Subcutaneous abdominal adipose tissue (tissue), 5 donors: ENCODE results near the gene OR2L5.

ENCODE experiments used
- H3K27ac ChIP-seq: one replicate; pipeline ENCODE4 v1.7.0; 2013; ENCODE audit warnings: low read depth, mild to moderate bottlenecking, inconsistent platforms, low read length, moderate library complexity
- H3K27me3 ChIP-seq, 5 donors: one replicate each; pipeline ENCODE4 v1.7.0; 2013; ENCODE audit warnings: low read length in 5 of 5, inconsistent platforms in 1 of 5; ENCODE audit not compliant: control insufficient read depth in 5 of 5, insufficient read depth in 4 of 5
- H3K36me3 ChIP-seq, 5 donors: one replicate each; pipeline ENCODE4 v1.7.0; 2013; ENCODE audit warnings: low read length in 5 of 5; ENCODE audit not compliant: control insufficient read depth in 5 of 5, insufficient read depth in 5 of 5
- H3K4me1 ChIP-seq, 5 donors: one replicate each; pipeline ENCODE4 v1.7.0; 2013; ENCODE audit warnings: low read length in 5 of 5, mild to moderate bottlenecking in 3 of 5, moderate library complexity in 1 of 5; ENCODE audit not compliant: control insufficient read depth in 5 of 5, insufficient read depth in 5 of 5
- H3K4me3 ChIP-seq, 5 donors: one replicate each; pipeline ENCODE4 v1.7.0; 2013; ENCODE audit warnings: low read length in 5 of 5, low read depth in 1 of 5
- H3K9ac ChIP-seq, 5 donors: one replicate each; pipeline ENCODE4 v1.7.0; 2013; ENCODE audit warnings: low read length in 5 of 5, mild to moderate bottlenecking in 4 of 5, moderate library complexity in 3 of 5
- H3K9me3 ChIP-seq, 5 donors: one replicate each; pipeline ENCODE4 v1.7.0; 2013; ENCODE audit warnings: low read length in 5 of 5; ENCODE audit not compliant: control insufficient read depth in 5 of 5
- donor health status: healthy.
- donor health status: healthy.
- donor health status: healthy.
- donor health status: healthy.
- donor health status: healthy.

Gene OR2L5

DNA sequence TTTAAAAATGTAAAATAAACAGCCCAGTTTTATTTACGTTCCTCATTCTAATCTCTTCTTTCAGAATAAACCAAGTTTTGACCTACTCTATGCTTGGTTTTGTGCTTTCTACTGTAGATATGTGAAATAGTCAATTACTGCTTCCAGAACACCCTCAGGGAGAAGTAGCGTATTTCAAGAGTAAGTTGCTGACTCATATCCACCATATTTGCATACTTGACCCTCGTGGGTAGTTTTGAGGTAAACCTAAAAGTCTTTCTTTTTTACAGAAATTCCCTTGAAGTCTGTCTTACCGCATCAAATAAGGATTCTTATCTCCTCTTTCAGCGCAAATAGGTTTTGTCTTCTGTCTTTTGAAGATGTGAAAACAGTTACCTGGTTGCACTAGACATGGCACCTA lies 31.7 kb downstream of the OR2L5 start:
- no peaks in the 10 kb centered on the region for H3K27me3 ChIP-seq
- no peak overlapping the region for H3K4me3 ChIP-seq
- peaks cover 0 to 1% (median 0%) of the 10 kb centered on the region in 5 donors for H3K9me3 ChIP-seq
- H3K36me3 ChIP-seq: no peaks in the 10 kb centered on the region
- H3K4me1 ChIP-seq: no peaks in the 10 kb centered on the region
- no peak overlapping the region for H3K27ac ChIP-seq
- no peak overlapping the region for H3K9ac ChIP-seq

DNA sequence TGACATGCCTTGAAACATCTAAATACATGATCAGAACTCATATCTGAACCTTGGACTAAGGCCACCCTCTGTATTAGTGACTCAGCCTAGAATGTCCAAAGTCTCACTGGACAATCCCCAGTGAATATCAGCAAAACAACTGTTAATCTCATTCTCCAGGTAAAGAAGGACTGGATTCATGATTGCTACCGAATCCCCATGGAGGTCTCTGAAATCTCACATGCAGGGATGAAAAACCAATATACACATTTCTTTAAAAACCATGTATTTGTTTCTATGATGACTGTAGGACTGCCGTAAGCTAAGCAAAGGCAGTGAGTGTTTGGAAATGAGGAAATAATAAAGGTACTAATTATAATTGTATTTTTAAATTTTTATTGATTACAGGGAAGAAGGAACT lies 33.1 kb downstream of the OR2L5 start, which contains the start of gene OR2L3:
OR2L3 (plus strand) TSS at position 301 of the 400 bp plus-strand sequence. CDS start 13,846 bp downstream, outside the sequence.
- no peak within 1 kb of the TSS for H3K4me3 ChIP-seq
- H3K4me1 ChIP-seq: no peaks in the 10 kb centered on the region
- H3K36me3 ChIP-seq: no peaks in the 10 kb centered on the region
- no peak within 1 kb of the TSS for H3K27ac ChIP-seq
- no peaks in the 10 kb centered on the region for H3K27me3 ChIP-seq
- no peak within 1 kb of the TSS for H3K9ac ChIP-seq
- no peaks in the 10 kb centered on the region for H3K9me3 ChIP-seq

DNA sequence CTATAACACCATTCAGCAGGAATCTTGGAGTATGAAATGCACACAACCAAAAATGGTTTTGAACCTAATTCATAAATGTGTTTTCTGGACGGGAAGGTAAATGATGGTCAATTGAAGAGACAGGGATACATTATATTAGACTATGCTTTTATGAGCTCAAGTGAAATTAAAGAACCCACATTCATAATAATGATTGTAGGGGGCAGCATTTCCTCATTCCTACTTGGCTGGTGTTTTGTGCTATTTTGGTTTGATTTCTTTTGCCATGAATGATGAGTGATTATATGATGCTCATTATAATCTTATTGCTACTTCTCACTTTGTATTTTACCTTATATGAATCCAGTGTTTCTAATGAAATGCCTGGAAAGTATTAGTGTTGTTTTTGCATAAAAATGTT lies 33.5 kb downstream of the OR2L5 start:
- no peak overlapping the region for H3K27ac ChIP-seq
- no peaks in the 10 kb centered on the region for H3K4me1 ChIP-seq
- H3K4me3 ChIP-seq: no peak overlapping the region
- H3K27me3 ChIP-seq: no peaks in the 10 kb centered on the region
- H3K9me3 ChIP-seq: no peaks in the 10 kb centered on the region
- no peaks in the 10 kb centered on the region for H3K36me3 ChIP-seq
- no peak overlapping the region for H3K9ac ChIP-seq

DNA sequence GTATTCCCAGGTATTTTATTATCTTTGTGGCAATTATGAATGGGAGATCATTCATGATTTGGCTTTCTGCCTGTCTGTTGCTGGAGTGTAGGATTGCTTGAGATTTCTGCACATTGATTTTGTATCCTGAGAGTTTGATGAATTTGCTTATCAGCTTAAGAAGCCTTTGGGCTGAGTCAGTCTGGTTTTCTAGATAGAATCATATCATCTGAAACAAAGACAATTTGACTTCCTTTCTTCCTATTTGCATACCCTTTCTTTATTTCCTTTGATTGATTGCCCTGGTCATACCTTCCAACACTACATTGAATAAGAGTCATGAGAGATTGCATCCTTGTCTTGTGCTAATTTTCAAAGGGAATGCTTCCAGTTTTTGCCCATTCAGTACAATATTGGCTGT lies 41.2 kb downstream of the OR2L5 start:
- Histone ChIP-seq H3K4me3 (no peak overlapping the region), H3K36me3 (no peaks in the 10 kb centered on the region), H3K27ac (no peak overlapping the region), H3K27me3 (no peaks in the 10 kb centered on the region), H3K9me3 (peaks cover 0 to 4% (median 0%) of the 10 kb centered on the region in 5 donors), H3K4me1 (no peaks in the 10 kb centered on the region), H3K9ac (no peak overlapping the region)

DNA sequence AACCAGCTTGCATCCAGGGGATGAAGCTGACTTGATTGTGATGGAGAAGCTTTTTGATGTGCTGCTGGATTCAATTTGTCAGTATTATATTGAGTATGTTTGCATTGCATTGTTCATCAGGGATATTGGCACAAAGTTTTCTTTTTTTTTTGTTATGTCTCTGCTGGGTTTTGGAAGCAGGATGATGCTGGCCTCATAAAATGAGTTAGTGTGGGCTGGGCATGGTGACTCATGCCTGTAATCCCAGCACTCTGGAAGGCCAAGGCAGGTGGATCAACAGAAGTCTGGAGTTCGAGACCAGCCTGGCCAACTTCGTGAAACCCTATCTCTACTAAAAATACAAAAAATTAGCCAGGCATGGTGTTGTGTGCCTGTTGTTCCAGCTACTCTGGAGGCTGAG lies 41.8 kb downstream of the OR2L5 start:
- Histone ChIP-seq H3K4me3 (no peak overlapping the region), H3K9me3 (peaks cover 0 to 4% (median 0%) of the 10 kb centered on the region in 5 donors), H3K9ac (no peak overlapping the region), H3K27ac (no peak overlapping the region), H3K4me1 (no peaks in the 10 kb centered on the region), H3K36me3 (no peaks in the 10 kb centered on the region), H3K27me3 (no peaks in the 10 kb centered on the region)

DNA sequence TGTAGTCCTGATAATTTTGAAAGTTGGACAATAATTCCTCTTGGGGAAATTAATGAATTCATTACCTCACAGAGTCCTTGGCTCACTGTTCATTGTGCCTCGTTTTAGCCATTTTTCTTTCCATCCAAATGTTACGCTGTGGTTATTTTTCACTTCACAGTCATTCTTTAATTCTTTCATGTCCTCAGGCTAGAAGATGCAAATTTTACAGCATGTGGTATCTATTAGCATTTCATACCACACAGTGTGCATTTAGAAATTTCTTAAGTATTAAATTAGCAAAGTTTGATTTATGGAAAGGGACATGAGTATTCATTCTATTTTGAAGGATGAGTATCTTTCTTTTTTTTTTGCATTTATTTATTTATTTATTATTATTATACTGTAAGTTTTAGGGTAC lies 51.6 kb downstream of the OR2L5 start:
- Histone ChIP-seq H3K27me3 (no peaks in the 10 kb centered on the region), H3K4me1 (no peaks in the 10 kb centered on the region), H3K4me3 (no peak overlapping the region), H3K9ac (no peak overlapping the region), H3K36me3 (no peaks in the 10 kb centered on the region), H3K9me3 (peaks cover 0 to 6% (median 0%) of the 10 kb centered on the region in 5 donors), H3K27ac (no peak overlapping the region)

DNA sequence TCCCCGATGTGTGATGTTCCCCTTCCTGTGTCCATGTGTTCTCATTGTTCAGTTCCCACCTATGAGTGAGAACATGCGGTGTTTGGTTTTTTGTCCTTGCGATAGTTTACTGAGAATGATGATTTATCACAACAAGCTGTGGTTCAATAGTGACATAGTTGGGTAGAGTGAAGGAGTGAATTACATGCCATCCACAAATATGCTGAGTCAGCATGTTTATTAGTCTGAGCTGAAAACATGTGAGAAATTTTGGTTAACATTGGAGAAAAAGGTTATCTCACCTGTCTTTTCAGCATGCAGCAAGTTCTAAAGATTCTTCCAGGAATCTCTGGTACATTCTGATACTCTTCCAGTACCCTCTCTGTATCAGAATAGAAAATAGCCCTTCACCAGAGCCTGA lies 52.1 kb downstream of the OR2L5 start:
- no peak overlapping the region for H3K27ac ChIP-seq
- peaks cover 0 to 6% (median 0%) of the 10 kb centered on the region in 5 donors for H3K9me3 ChIP-seq
- H3K4me1 ChIP-seq: no peaks in the 10 kb centered on the region
- no peak overlapping the region for H3K4me3 ChIP-seq
- H3K9ac ChIP-seq: no peak overlapping the region
- H3K36me3 ChIP-seq: no peaks in the 10 kb centered on the region
- H3K27me3 ChIP-seq: no peaks in the 10 kb centered on the region
